Non-pigmented ciliary epithelial cell (primary cell): ENCODE results near the gene MYOF.
"Not testable (repeated sequence)": the region's sequence is repeated elsewhere in the genome, so short reads cannot be mapped to it uniquely, and the experiment has no call there.

Experiments
- DNase-seq: peaks from one replicate; pipeline ENCODE4 v3.0.0-alpha.2; 2010; ENCODE audit warnings: low read depth

The MYOF gene

GRCh38 chr10:93425861-93426260 lies 56.3 kb downstream of the MYOF start:
- no peak for DNase-seq

DNA sequence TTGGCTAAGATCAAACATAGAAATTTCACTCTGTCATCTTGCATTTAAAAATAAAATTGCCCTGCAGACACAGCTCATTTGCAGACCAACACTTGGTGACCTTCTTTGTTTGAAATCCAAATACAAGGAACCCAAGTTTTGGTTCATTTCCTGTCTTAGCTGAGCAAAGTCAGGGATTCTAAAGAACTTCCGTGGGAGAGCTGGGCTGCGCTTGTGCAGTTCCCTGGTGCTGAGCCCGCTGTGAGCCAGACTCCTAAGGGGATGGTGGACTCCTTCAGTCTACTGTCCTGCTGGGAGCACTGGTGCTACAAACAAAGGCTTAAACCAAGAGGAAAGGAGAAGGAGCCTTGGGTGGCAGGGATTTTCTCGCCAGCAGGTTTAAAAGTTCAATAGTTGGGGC lies 60.0 kb downstream of the MYOF start:
- DNase-seq: no peak

GRCh38 chr10:93420944-93421825 lies 60.9 kb downstream of the MYOF start:
- no peak for DNase-seq

- no peak for DNase-seq
These were observed 62.0 kb downstream of the MYOF start for GRCh38 chr10:93420091-93420490.

- not testable (repeated sequence) for DNase-seq
These were observed 63.1 kb downstream of the MYOF start for GRCh38 chr10:93419016-93419415.

GRCh38 chr10:93417921-93418320 lies 64.2 kb downstream of the MYOF start:
- no peak for DNase-seq

DNA sequence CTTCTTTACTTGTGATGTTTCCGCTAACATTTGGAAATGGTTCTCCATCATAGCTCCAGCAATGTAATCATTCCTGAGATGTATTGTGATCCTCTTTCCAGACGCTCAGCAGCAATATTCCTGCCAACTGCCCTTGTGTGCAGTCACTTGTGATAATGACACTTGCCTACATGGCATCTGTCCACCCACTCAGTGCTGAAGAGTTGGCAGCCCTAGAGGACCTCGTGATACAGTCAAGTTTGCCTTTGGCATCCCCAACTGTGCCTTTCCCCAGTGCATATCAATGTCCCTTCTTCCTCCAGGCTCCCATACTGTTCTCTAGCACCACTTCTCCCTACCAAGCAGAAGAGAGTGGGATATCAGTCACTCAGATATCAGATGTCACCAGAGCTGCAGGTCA lies 64.9 kb downstream of the MYOF start:
- DNase-seq: no peak

- no peak for DNase-seq
These were observed 65.3 kb downstream of the MYOF start for GRCh38 chr10:93416824-93417223.

GRCh38 chr10:93415693-93416092 lies 66.4 kb downstream of the MYOF start:
- no peak for DNase-seq

DNA sequence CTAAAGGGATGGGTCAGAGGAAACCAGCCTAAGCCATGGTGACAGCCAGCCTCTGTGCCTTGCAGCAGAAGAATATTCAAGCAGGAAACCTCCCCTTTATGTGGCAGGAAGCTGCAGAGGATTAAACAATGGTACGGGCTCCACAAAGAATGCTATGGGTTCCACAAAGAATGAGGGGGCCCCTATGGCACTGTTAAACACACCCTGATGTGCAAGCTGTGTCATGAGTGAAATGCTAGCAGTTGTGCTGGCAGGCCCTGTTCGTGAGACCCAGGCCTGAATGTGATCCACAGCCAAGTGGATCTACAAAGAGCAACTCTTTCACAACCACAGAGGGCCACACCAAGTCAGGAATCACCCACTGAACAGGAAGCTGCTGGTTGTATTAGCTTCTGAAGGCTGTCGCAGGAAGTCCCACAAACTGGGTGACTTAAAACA lies 68.9 kb downstream of the MYOF start:
- no peak for DNase-seq

- no peak for DNase-seq
These were observed 69.3 kb downstream of the MYOF start for GRCh38 chr10:93412801-93413200.

DNA sequence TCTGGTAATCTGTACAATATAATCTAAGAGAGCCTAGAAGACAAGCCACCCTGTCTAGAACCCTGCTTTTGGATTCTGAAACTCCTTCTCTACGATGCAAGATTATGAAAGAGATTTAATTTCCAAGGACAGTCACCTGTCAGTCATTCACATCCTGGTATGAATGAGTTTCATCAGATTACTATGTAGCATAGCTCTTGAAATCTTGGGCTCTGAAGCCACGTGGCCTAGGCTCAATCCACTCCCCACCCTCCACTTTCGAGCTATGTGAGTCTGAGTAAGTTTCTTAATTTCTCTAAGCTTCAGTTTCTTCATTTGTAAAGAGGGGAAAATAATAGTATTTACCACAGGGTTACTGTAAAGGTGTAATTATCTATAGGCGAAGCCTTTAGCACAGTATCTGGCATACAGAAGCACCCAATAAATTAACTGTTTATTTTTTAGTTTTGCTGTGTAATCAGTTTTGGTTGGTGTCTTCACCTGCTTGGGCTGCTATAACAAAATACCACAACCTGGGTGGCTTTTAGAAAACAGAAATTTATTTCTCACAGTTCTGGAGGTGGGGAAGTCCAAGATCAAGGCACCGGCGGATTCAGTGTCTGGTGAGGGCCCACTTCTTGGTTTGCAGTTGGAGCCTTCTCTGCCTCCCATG lies 71.3 kb downstream of the MYOF start:
- DNase-seq: no peak

DNA sequence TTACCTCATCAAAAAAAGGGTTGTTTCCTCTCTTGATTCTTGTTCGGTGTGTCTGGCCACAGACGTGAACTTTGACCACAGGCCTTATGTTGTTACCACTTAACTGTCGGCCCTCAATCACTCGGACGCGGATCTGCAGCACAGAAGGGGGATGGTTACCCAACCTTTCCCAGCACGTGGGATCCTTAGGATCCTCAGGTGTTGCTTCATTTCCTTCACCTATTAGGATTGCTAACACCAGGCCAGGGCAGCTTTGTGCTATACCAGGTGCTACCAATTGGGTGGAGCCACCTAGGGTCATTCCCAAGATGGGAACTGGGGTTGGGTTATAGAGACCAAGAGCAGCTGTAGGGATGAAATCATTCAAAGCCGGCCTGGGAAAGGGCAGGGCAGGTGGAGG lies 73.4 kb downstream of the MYOF start:
- DNase-seq: no peak

- DNase-seq: no peak
These were observed 75.6 kb downstream of the MYOF start for GRCh38 chr10:93406364-93407145.

- no peak for DNase-seq
These were observed 78.1 kb downstream of the MYOF start for GRCh38 chr10:93404048-93404354.

DNA sequence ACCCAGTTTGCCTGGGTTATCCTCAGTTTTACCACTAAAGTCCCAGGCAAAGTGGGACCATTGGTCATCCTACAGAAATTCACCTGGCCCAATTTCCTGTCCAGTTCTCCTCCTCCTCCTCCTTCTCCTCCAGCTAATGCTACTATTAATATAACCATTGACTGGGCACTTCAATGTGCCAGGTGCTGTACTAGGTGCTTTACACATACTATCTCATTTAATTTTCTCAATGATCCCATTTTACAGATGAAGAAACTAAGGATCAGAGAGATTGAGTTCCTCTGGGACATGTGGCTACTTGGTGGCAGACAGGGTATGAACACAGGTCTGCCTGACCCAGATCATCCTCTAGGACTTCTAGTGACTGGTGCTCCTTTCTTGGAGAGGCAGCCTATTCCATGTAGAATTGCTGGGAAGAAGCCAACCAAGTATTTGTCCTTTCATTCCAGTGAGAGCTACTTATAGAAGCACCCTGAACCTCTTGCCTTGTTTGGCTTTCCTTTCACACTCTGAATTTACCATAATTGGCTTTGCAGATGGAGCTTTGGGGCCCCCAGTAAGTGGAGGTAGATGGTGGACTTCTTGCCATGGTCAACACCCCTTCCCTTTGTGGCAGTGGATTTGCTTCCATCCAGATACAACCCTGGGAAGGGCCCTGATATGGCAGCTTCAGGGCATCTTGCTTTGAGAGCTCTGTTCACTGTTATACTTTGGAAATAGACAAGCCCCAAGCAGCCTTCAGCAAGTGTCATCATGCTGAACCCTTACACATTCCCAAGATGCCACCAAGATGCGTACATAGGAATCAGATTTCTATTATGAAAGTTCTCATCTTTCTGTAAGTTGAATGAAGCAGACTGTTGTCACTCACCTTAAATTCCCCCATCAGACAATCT lies 78.7 kb downstream of the MYOF start:
- DNase-seq: no peak

- DNase-seq: no peak
These were observed 79.9 kb downstream of the MYOF start for GRCh38 chr10:93402192-93402591.

DNA sequence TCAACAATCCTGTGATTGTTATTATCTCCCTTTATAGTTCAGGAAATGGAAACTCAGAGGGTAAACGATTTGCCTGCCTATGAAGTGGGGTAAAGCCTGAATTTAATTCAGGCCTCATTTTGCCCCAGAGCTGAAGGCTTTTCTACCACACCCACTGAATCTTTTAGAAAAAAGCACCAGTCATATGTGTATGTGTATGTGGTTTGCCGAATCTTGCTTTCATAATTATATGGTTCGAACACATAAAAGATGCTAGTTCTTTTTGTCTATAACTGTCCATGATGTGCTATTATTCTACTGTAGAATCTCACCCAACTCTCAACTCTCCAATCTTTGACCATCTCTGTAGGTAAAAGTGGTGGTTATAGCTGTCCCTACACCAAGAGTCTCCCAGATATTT lies 83.6 kb downstream of the MYOF start:
- no peak for DNase-seq

GRCh38 chr10:93397020-93397419 lies 85.1 kb downstream of the MYOF start:
- DNase-seq: no peak

- no peak for DNase-seq
These were observed 88.9 kb downstream of the MYOF start for GRCh38 chr10:93393211-93393610.

- DNase-seq: no peak
These were observed 90.0 kb downstream of the MYOF start for GRCh38 chr10:93392121-93392520.
